ENCODE data around the gene FERMT2.
"Not testable (repeated sequence)": the region's sequence is repeated elsewhere in the genome, so short reads cannot be mapped to it uniquely, and the experiment has no call there.

Gene FERMT2

DNA sequence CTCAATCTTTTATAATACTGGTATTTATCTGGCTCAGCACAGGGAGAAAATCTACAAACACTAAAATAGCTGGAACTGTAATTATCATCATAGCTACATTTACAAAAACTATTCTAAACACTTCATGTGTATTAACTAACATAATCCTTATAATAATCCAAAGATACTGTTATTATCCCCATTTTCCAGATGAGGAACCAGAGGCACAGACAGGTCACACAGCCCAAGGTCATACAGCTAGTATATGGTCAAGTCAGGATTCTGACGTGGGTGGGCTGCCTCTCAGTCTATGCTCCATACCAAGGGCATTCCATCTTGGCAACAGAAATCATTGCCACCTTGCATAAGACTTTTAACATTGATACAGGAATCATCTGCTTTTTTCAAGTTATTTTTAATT, 11.4 kb downstream of the FERMT2 start:
- DNase-seq (ENCODE audit: low read depth, low spot score) = no peak

- DNase-seq (ENCODE audit: low read depth, low spot score) = no peak
Measured at GRCh38 chr14:52937869-52938268, 13.0 kb downstream of the FERMT2 start.

- DNase-seq (ENCODE audit: low read depth, low spot score) = no peak
Measured at GRCh38 chr14:52937306-52937705, 13.5 kb downstream of the FERMT2 start.

- DNase-seq (ENCODE audit: low read depth, low spot score) = no peak
Measured at GRCh38 chr14:52936437-52936836, 14.4 kb downstream of the FERMT2 start.

DNA sequence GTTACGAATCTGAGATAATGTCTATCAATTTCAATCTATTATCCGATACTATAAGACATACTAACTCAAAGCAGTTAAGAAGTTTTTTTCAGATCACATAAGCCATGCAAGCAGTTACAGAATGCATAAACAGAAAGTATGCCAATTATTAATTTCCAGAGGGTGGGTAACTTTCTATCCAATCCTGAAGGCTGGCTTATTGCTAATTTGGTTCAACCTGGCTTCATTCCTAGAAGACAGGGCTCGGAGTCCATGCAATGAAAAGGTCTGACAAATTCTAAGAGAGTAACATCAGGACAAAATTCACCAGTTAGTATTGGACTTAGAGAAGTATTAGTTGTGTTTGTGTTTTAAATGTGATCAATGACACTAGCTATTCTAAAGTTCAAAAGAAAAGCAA, 15.0 kb downstream of the FERMT2 start:
- DNase-seq (ENCODE audit: low read depth, low spot score) = no peak

GRCh38 chr14:52934762-52935161, 16.1 kb downstream of the FERMT2 start:
- DNase-seq (ENCODE audit: low read depth, low spot score) = no peak

DNA sequence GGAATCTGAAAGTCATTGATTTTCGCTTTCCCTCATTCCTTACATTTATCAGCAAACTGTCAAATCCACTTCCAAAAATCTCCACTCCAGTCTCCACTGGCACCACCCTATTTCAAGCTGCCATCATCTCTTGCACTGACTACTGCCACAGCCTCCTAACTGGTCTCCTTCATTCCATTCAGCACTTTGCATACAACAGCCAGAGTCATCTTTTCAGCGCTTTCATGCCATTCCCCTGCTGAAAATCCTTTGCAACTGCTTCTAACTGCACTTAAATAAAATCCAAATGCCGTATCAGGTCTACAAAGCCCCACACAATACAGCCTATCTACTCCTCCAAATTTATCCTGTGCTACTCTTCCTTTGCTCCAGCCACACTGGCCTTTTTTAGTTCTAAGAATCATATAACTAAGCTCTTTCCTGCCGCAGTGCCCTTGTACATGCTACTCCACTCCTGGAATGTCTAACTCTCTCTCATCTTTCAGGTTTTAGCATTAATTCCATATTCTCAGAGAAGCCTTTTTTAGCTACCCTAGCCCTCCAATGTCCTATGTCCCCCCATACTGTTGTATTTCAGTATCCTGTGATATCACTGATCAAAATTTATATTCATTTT, 21.6 kb downstream of the FERMT2 start:
- DNase-seq (ENCODE audit: low read depth, low spot score) = no peak

DNA sequence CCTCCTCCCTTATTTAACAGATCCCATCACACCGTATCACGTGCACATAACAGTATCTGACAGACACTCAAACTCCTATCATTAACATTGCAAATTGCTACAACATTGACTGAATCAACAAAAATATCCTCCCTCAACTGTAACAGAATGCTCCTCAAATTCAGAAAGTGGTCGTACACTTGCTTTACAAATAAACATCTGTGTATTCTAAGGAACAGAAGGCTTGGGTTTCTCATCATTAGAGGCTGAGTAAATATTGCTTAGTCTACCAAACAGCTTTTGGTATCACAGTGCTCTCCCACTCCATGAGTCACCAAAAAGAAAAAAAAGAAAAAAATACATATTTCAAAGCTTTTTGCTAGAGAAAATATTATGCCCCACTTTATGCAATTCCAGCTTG, 23.9 kb downstream of the FERMT2 start:
- DNase-seq (ENCODE audit: low read depth, low spot score) = no peak

GRCh38 chr14:52923902-52924575, 26.8 kb downstream of the FERMT2 start:
- no peak for DNase-seq (ENCODE audit: low read depth, low spot score)

DNA sequence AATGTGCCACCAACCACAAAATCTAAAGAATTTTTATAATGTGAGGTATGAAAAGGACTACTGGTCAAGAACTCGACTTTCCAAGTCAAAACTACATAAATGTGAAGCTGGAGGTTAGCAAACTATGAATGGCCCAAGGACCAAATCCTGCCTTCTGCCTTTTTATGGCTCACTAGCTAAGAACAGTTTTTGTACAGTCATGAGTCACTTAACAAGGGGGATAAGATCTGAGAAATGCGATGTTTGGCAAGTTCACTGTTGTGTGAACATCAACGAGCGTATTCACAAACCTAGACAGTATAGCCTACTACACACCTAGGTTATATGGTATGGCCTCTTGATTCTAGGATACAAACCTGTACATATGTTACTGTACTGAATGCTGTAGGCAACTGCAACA, 28.2 kb downstream of the FERMT2 start:
- DNase-seq (ENCODE audit: low read depth, low spot score) = no peak

- DNase-seq (ENCODE audit: low read depth, low spot score) = no peak
Measured at GRCh38 chr14:52922059-52922458, 28.8 kb downstream of the FERMT2 start.

DNA sequence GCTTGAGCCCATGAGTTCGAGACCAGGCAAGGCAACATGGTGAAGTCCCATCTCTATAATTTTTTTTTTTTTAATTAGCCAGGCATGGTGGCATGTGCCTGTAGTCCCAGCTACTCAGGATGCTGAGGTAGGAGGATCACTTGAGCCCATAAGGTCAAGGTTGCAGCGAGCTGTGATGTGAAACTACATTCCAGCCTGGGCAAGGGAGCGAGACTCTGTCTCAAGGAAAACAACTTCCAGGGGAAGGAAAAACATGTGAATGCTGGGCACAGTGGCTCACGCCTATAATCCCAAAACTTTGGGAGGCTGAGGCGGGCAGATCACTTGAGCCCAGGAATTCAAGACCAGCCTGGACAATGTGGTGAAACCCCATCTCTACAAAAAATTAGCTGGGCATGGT, 30.4 kb downstream of the FERMT2 start:
- not testable (repeated sequence) for DNase-seq (ENCODE audit: low read depth, low spot score)

- no peak for DNase-seq (ENCODE audit: low read depth, low spot score)
Measured at GRCh38 chr14:52919971-52920370, 30.9 kb downstream of the FERMT2 start.

DNA sequence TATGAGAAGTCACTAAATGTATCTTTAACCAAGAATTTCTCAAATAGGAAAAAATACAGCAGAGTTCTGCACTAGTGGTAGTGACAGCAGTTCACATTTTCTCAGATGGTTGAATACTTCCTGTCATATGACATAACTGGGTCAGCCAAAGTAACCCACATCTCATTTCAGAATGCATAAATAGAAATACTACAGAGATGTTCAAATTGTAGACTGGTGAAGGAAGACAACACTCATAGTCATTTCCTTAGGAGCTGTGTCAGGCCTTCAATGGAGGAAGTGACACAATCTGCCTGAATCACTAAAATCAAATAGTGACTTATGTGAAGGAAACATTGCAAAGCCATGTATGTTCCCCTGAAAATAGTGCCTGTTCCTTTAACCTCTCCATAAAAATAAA, 32.4 kb downstream of the FERMT2 start:
- peak; percentile 2 for DNase-seq (ENCODE audit: low read depth, low spot score)

- DNase-seq (ENCODE audit: low read depth, low spot score) = no peak
Measured at GRCh38 chr14:52917735-52918134, 33.1 kb downstream of the FERMT2 start.

- DNase-seq (ENCODE audit: low read depth, low spot score) = no peak
Measured at GRCh38 chr14:52914295-52914694, 36.6 kb downstream of the FERMT2 start.

GRCh38 chr14:52913271-52913670, 37.6 kb downstream of the FERMT2 start:
- DNase-seq (ENCODE audit: low read depth, low spot score) = no peak

DNA sequence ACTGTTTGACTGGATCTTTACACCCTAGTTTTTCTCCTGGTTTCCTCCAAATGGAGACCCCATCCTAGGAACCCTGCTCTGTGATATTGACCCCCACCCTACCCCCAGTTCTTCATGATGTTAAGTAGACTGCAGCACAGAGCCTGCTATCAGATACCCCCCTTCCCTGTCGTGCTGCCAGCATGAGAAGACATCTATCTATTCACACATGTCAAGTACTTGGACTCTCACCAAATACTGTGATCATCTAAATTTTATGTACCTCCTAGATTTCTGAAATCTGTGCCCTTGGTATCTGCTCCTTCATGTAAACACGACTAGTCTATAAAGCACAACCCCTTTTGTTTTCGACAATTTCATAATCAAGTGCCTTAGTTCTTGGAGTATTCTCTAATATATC, 38.9 kb downstream of the FERMT2 start:
- DNase-seq (ENCODE audit: low read depth, low spot score) = no peak

GRCh38 chr14:52910572-52910971, 40.3 kb downstream of the FERMT2 start:
- DNase-seq (ENCODE audit: low read depth, low spot score) = no peak

- DNase-seq (ENCODE audit: low read depth, low spot score) = no peak
Measured at GRCh38 chr14:52907949-52908348, 42.9 kb downstream of the FERMT2 start.

DNA sequence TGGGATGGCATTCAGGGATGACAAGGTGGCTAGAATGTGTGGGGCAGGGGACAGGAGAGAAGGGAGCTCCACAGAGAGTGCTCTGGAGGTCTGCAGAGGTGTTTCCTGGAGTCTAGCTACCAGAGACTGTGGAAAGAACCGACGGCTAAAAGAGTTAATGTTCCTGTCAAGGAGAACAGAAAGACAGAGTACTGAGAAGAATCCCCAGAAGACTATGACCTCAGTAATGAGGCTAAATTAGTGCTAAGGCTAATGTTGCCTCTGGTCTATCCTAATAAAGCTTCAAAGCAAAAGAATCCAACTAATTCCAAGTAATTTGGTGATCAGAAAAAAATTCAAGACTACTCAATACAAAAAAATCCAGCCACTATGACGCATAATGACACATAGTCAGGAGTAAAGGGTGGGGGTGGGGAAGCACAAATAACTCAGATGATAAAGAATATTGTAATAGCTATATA, 44.7 kb downstream of the FERMT2 start:
- no peak for DNase-seq (ENCODE audit: low read depth, low spot score)

DNA sequence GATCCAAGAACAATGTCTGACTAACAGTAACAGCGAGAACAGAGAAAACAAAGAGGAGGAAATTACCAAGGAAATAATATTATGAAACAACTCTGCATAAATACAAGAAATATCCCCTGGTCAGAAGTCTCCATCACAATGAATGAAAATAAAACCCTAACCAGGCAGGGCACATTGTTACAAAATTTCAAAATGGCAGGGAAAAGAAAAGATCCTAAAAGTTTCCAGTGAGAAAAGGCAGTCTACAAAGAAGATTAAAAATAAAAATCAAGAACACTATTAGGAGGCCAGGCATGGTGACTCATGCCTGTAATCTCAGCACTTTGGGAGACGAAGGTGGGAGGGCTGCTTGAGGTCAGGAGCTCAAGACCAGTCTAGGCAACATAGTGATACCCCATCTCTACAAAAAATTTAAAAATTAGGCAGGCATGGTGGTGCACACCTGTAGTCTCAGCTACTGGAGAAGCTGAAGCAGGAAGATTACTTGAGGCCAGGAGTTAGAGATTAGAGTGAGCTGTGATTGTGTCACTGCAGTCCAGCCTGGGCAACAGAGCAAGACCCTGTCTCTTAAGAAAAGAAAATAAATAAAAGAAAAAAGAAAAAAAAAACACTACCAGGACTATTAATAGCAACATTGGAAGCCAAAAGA, 47.8 kb downstream of the FERMT2 start:
- DNase-seq (ENCODE audit: low read depth, low spot score) = no peak

DNA sequence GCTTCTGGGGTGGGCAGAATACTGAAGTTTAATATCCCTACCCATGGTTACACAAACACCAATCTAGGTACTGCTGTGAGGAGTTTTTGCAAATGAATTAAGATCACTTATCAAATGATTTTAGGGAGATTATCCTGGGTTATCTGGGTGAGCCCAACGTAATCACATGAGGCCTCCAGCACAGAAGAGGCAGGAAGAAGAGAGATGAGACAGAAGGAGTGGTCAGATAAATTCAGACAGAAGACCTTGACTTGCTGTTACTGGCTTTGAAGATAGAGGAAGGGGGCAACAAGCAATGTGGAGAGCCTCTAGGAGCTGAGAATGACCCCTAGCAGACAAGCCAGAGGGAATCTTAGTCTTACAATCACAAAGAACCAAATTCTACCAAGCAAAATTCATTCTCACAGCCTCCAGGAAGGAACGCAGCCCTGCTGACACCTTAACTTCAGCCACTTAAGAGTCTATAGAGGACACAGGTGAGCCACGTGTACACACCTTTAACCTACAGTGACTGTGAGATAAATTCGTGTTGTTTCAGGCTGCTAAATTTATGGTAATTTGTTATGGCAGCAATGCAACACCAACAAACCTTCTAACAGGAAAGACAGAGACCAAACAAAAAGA, 49.4 kb downstream of the FERMT2 start:
- no peak for DNase-seq (ENCODE audit: low read depth, low spot score)

Measured in activated CD4-positive, CD25-positive, alpha-beta regulatory T cell treated with anti-CD3 and anti-CD28 coated beads, Interleukin-2, amount 50 U/mL, for 16 hours (primary cell).